ENCODE data around the gene RAMACL. TPM values are rescaled to one million over a fixed set of nuclear protein-coding genes. Genes with fewer than 3 reads are reported as not detected.

Gene RAMACL
- total RNA-seq, 6 experiments from 2014 or later = 2.0 to 3.6 (median 2.8) TPM

DNA sequence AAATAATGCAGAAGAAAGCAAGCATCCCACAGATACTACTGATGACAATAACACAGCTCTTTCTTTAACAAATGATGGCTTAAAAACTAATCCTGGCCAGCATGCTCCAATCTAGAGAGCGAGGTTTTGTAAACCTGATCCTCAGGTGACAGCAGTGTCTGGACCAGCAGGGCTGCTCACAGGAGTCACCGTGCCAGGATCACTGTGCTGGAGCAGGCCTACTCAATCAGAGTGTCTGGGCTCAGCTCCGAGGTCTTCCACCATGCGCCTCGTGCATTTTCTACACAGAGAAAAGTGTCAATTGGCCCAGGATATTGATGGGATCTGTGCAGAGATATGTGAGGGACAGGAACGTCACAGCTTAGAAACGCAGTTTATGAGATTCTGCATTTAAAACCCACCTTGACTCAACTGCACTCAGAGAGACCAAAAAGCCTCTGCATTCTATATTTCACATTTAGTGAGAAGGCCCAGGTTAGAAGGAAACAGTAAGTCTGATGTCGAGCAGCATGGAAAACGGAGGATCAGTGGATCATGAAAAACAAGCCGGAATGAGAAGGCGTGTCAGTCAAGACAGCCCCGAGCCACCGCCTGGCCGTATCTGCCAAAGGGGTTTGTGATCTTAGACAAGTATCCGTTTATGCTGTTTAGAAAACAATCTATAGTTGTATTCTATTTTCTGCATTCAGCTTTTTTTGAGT is 7.8 kb downstream of the RAMACL start:
- TF ChIP-seq, protein P1, sequence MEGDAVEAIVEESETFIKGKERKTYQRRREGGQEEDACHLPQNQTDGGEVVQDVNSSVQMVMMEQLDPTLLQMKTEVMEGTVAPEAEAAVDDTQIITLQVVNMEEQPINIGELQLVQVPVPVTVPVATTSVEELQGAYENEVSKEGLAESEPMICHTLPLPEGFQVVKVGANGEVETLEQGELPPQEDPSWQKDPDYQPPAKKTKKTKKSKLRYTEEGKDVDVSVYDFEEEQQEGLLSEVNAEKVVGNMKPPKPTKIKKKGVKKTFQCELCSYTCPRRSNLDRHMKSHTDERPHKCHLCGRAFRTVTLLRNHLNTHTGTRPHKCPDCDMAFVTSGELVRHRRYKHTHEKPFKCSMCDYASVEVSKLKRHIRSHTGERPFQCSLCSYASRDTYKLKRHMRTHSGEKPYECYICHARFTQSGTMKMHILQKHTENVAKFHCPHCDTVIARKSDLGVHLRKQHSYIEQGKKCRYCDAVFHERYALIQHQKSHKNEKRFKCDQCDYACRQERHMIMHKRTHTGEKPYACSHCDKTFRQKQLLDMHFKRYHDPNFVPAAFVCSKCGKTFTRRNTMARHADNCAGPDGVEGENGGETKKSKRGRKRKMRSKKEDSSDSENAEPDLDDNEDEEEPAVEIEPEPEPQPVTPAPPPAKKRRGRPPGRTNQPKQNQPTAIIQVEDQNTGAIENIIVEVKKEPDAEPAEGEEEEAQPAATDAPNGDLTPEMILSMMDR (IDR thresholded peaks at IDR 0.05) = no peak
- H3K27ac Mint-ChIP-seq = no peak overlapping the region
- DNase-seq = no peak

DNA sequence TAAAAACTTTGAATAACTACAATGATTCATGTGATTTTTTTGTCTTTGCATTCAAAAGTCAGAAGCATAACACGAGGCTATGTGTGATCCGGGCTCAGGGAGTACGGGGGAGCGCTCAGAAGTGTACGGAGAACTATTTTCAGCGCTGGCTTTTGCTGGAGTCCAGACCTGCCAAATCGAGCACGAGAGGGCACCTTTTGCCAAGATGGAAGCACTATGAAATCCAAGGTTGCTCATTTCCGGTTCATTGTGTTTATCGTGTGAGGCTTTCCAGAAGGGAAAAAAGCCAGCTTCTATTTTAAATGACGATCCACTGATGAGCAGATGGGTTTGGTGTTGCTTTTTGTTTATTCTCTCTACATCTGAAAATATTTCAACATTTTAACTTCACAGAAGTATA is 11.3 kb downstream of the RAMACL start:
- DNase-seq = no peak
- H3K36me3 Mint-ChIP-seq (ENCODE audit: low read depth) = peaks cover 15% of the 10 kb centered on the region
- TF ChIP-seq, protein P1 (IDR thresholded peaks at IDR 0.05) = no peak
- peaks cover 8% of the 10 kb centered on the region; the same call in 1 of the 2 replicates for H3K27me3 Mint-ChIP-seq (ENCODE audit: insufficient read depth)
- H3K9me3 Mint-ChIP-seq = peaks cover 9% of the 10 kb centered on the region
- H3K4me1 Mint-ChIP-seq (ENCODE audit: low read depth) = peaks cover 22% of the 10 kb centered on the region
- H3K27ac Mint-ChIP-seq = no peak overlapping the region
- peak overlapping the region; percentile 27; the same call in 1 of the 2 replicates for H3K4me3 Mint-ChIP-seq

More for the DNA sequence above, 7.8 kb downstream of the RAMACL start:
- Mint-ChIP-seq H3K4me3 (no peak overlapping the region), H3K4me1 (ENCODE audit: low read depth) (peaks cover 17% of the 10 kb centered on the region), H3K9me3 (peaks cover 9% of the 10 kb centered on the region), H3K36me3 (ENCODE audit: low read depth) (peaks cover 15% of the 10 kb centered on the region), H3K27me3 (ENCODE audit: insufficient read depth) (peaks cover 4% of the 10 kb centered on the region; the same call in 1 of the 2 replicates)

DNA sequence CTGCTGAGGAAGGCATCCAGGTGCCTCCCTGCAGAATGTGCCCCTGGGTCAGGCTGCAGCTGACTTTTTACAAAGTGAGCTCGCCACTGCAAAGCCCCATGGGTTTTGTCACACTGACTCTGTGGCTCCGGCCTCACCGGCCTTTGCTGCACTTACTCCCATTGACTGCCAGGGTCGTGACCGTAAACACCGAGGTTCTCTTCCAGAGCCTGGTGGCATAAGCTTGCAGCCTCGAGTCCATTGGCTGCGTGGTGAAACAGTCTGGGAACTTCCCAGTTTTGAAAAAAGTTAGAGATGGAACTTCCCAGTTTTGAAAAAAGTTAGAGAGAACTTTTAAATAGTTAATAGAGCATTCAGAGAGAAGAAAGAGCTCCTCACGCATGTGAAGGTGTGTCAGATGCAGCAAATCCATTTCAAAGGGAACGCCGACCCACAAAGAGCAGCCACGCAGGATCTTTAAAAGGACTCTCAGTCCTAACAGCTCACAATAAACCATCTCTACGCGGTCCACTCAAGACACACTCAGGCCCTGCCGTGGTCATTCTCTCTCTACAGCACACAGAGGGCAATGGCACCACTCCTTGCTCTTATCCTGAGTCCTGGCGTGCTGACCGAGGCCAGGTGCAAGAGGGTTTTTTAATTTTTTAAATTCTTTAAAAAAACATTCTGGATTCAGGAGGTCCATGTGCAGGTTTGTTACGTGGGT is 12.8 kb downstream of the RAMACL start:
- Mint-ChIP-seq H3K36me3 (ENCODE audit: low read depth) (peaks cover 15% of the 10 kb centered on the region), H3K27me3 (ENCODE audit: insufficient read depth) (peaks cover 8% of the 10 kb centered on the region; the same call in 1 of the 2 replicates), H3K4me3 (no peak overlapping the region), H3K27ac (no peak overlapping the region), H3K9me3 (peaks cover 9% of the 10 kb centered on the region), H3K4me1 (ENCODE audit: low read depth) (peaks cover 22% of the 10 kb centered on the region)
- no peak for DNase-seq
- TF ChIP-seq, protein P1 (IDR thresholded peaks at IDR 0.05) = no peak

DNA sequence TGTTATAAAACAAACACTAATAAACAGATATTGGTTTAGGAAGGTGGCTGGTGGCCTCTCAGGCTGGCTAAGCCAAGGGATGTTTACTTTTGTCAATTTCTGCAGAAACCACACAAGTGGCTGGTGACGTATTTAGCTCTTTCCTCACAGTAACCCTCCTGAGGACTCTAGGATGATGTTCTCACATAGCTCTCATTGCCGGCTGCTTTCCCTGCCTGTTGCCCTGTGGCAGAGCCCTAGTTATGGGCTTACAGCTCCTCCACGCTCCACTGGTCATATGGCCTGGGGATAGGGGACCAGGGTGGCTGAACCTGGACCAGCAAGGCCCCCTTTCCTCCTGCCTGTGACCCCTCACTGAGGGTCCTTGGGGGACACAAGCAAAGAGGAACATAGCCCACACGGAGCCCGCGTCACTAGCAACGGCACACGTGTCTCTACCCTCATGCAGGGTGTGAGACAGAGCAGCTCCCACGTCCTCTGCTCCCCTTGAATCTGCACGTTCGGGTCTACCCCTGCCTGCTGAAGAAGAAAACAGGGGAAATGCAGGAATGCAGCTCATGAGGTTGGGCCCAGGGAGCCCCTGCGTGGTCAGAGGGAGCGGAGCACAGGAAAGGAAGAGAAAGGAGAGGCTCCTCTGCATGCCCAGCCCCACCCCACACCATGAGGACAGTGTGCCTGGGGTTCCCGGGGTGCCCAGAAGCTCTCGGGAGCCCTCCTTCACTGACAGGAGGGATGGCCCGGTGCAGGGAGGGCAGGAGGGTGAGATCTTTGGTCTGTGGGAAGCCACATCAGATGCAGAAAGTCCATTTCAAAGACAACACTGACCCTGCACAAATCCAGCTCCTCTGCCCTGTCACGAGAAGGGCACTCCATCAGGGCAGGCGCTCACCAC is 13.9 kb downstream of the RAMACL start:
- Mint-ChIP-seq H3K27ac (peak overlapping the region; percentile 17; the same call in 1 of the 2 replicates), H3K4me1 (ENCODE audit: low read depth) (peaks cover 28% of the 10 kb centered on the region), H3K27me3 (ENCODE audit: insufficient read depth) (peaks cover 6% of the 10 kb centered on the region; the same call in 1 of the 2 replicates), H3K36me3 (ENCODE audit: low read depth) (peaks cover 15% of the 10 kb centered on the region), H3K4me3 (no peak overlapping the region), H3K9me3 (peaks cover 9% of the 10 kb centered on the region)
- TF ChIP-seq, protein P1 (IDR thresholded peaks at IDR 0.05) = no peak
- peak; percentile 41 for DNase-seq

All from HFFc6 (cell line).